Hepatocyte (in vitro differentiated cells): ENCODE results near the gene TCEAL4.

ENCODE experiments used
- EZH2 ChIP-seq: fragments of 200-600 bp; sonication (generic); IDR thresholded peaks from 2 replicates; pipeline ENCODE4 v1.6.1; 2016; ENCODE audit warnings: antibody characterized with exemption, mild to moderate bottlenecking, borderline replicate concordance
- TF ChIP-seq, protein P1 (sequence below): fragments of 200-600 bp; sonication (generic); IDR thresholded peaks from 2 replicates; pipeline ENCODE4 v1.5.1; 2016; ENCODE audit warnings: antibody characterized with exemption, mild to moderate bottlenecking; ENCODE audit not compliant: poor library complexity

DNA sequence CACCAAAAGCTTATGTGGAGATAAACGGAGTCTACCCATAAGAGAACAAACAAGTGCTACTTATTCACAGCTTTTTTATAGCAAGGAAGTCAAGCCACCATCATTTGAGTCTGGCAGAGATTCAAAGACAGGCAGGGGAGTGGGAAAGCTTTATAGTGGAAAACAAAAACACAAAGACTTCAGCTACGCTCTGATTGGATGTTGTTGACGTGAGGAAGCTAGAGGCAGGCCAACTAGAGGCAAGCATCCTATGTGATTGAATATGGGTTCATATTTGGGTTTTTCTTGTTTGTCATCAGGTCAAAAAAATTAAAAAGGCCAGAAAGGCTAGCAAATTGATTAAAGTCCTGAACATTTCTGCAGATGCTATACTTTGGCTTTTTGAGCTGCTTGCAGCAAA is 719 bp upstream of the TCEAL4 start:
- no peak for TF ChIP-seq EZH2
- TF ChIP-seq, protein P1, sequence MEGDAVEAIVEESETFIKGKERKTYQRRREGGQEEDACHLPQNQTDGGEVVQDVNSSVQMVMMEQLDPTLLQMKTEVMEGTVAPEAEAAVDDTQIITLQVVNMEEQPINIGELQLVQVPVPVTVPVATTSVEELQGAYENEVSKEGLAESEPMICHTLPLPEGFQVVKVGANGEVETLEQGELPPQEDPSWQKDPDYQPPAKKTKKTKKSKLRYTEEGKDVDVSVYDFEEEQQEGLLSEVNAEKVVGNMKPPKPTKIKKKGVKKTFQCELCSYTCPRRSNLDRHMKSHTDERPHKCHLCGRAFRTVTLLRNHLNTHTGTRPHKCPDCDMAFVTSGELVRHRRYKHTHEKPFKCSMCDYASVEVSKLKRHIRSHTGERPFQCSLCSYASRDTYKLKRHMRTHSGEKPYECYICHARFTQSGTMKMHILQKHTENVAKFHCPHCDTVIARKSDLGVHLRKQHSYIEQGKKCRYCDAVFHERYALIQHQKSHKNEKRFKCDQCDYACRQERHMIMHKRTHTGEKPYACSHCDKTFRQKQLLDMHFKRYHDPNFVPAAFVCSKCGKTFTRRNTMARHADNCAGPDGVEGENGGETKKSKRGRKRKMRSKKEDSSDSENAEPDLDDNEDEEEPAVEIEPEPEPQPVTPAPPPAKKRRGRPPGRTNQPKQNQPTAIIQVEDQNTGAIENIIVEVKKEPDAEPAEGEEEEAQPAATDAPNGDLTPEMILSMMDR: no peak
